OCI-LY7 (cell line): ENCODE measurements around the gene ZBTB9.

ENCODE experiments used
- EZH2phosphoT487 ChIP-seq: fragments of 200-600 bp; sonication (generic); IDR thresholded peaks from 2 replicates; pipeline ENCODE4 v1.6.1; 2018; ENCODE audit warnings: low read depth, borderline replicate concordance, mild to moderate bottlenecking, mixed run types, antibody characterized with exemption, low read length, moderate library complexity, mixed read lengths
- TF ChIP-seq, protein P1 (sequence below): fragments of 200-600 bp; sonication (generic); conservative IDR thresholded peaks from 2 replicates; pipeline ENCODE4 v1.5.1; 2014; ENCODE audit warnings: mild to moderate bottlenecking, antibody characterized with exemption, low read length, moderate library complexity, mixed read lengths

GRCh38 chr6:33488339-33488738, 34.0 kb downstream of the ZBTB9 start:
- TF ChIP-seq, protein P1, sequence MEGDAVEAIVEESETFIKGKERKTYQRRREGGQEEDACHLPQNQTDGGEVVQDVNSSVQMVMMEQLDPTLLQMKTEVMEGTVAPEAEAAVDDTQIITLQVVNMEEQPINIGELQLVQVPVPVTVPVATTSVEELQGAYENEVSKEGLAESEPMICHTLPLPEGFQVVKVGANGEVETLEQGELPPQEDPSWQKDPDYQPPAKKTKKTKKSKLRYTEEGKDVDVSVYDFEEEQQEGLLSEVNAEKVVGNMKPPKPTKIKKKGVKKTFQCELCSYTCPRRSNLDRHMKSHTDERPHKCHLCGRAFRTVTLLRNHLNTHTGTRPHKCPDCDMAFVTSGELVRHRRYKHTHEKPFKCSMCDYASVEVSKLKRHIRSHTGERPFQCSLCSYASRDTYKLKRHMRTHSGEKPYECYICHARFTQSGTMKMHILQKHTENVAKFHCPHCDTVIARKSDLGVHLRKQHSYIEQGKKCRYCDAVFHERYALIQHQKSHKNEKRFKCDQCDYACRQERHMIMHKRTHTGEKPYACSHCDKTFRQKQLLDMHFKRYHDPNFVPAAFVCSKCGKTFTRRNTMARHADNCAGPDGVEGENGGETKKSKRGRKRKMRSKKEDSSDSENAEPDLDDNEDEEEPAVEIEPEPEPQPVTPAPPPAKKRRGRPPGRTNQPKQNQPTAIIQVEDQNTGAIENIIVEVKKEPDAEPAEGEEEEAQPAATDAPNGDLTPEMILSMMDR: no peak
- no peak for TF ChIP-seq EZH2phosphoT487
